Neural progenitor cell (in vitro differentiated cells): Measurements from ENCODE around the gene DENND2A.

Experiments used
- EZH2 ChIP-seq: fragments of 200-600 bp; sonication (generic); IDR thresholded peaks from 2 replicates; pipeline ENCODE4 v1.6.1; 2017; ENCODE audit warnings: antibody characterized with exemption, mild to moderate bottlenecking, moderate library complexity
- EZH2phosphoT487 ChIP-seq: fragments of 200-600 bp; sonication (generic); IDR thresholded peaks from 2 replicates; pipeline ENCODE4 v1.6.1; 2017; ENCODE audit warnings: antibody characterized with exemption
- TF ChIP-seq, protein P1 (sequence below): fragments of 200-600 bp; sonication (generic); IDR thresholded peaks from 2 replicates; pipeline ENCODE4 v1.5.1; 2017; ENCODE audit warnings: antibody characterized with exemption, mild to moderate bottlenecking

DNA sequence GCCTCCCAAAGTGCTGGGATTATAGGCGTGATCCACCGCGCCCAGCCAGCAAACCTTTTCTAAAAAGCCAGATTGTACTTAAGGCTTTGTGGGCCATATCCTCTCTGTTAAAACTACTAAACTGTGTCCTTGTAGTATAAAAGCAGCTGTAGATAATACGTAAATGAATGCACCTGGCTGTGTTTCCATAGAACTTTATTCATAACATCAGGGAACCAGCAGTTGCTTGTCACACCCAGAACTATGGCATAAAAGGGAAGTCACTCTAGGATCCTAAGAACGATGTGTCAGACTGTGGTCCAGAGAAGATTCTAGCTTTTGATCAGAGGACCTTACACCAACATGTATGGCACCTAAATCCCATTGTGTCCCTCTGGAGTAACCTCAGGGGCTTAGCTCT is 63.0 kb downstream of the DENND2A start:
- TF ChIP-seq, protein P1, sequence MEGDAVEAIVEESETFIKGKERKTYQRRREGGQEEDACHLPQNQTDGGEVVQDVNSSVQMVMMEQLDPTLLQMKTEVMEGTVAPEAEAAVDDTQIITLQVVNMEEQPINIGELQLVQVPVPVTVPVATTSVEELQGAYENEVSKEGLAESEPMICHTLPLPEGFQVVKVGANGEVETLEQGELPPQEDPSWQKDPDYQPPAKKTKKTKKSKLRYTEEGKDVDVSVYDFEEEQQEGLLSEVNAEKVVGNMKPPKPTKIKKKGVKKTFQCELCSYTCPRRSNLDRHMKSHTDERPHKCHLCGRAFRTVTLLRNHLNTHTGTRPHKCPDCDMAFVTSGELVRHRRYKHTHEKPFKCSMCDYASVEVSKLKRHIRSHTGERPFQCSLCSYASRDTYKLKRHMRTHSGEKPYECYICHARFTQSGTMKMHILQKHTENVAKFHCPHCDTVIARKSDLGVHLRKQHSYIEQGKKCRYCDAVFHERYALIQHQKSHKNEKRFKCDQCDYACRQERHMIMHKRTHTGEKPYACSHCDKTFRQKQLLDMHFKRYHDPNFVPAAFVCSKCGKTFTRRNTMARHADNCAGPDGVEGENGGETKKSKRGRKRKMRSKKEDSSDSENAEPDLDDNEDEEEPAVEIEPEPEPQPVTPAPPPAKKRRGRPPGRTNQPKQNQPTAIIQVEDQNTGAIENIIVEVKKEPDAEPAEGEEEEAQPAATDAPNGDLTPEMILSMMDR, result no peak
- TF ChIP-seq EZH2phosphoT487 (no peak), EZH2 (no peak)
